ENCODE measurements around the gene BSND.

GRCh38 chr1:54972436-54972835 is 26.3 kb upstream of the BSND start:
- TF ChIP-seq EZH2 (IDR thresholded peaks at IDR 0.05; ENCODE audit: low read length) (no peak), CTCF (optimal IDR thresholded peaks at IDR 0.05 in 1 of 3, IDR thresholded peaks at IDR 0.05 in 1 of 3, conservative IDR thresholded peaks at IDR 0.05 in 1 of 3; ENCODE audit: extremely low read depth in 1 of 3, insufficient read depth in 2 of 3, low read length in 3 of 3) (no peak)
